K562 treated with DMSO at 1 percent for 4 hours (cell line): ENCODE results near the gene NCEH1. TPM values are rescaled to one million over a fixed set of nuclear protein-coding genes. Genes with fewer than 3 reads are reported as not detected.

Experiments used
- total RNA-seq: library from RNA; unstranded; fragments of 300-600 nt; gene quantifications from 2 replicates; pipeline ENCODE4 v1.2.3, GENCODE V29; 2022; ENCODE audit not compliant: insufficient read depth

NCEH1 gene
- total RNA-seq = 4.0 and 5.2 TPM in 2 replicates

DNA sequence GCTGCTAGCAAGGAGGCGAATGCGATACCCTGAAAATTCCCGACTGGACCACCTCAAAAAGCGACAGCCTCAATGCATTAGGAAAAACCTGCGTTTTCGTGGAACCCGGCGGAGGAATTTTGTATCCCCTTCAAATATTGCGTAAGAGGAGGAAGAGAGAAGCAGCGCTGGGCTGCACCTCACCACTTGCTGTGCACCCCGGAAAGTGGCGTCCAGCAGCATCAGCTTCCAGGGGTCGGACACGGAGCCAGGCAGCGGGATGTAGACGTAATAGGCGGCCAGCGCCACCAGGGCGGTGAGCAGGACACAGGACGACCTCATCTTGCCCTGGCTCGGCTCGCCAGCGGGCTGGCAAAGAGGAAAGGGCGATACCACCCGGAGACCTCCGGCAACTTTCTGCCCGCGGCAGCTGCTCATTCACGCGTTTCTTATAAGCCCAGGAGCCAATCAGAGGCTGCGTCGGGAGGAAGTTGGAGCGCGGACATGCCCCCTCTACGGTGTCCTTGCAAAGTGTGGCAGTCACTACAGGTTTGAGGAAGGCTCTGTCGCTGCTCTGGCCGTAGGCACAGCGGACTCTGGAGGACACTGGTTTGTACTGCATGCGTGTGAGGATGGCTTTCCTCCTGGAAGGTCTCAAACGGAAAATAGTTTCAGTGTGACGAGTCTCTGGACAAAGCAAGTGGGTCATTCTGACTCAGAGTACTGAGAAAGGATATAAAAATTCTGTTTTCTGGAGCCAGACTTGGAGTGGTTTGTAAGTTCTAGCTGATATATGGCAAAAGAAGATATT, at the start of gene NCEH1:
NCEH1 (minus strand) TSS at position 404 of the 790 bp plus-strand sequence; CDS start at position 321, 83 bp downstream.

GRCh38 chr3:172750368-172751174, 39.7 kb upstream of the NCEH1 start, which contains the start of gene ECT2:
Gene ECT2 (plus strand): TSS chr3:172750726. CDS start chr3:172754531, 3,805 bp downstream.

Other genes with a start within 250 kb of the NCEH1 start
- gene TNFSF10, start 187.6 kb downstream of the NCEH1 start, total RNA-seq = 4.0 and 4.8 TPM in 2 replicates
- gene ECT2, start 39.7 kb upstream of the NCEH1 start, total RNA-seq = 15.5 and 21.0 TPM in 2 replicates